ENCODE results near the gene RABGAP1L.

DNA sequence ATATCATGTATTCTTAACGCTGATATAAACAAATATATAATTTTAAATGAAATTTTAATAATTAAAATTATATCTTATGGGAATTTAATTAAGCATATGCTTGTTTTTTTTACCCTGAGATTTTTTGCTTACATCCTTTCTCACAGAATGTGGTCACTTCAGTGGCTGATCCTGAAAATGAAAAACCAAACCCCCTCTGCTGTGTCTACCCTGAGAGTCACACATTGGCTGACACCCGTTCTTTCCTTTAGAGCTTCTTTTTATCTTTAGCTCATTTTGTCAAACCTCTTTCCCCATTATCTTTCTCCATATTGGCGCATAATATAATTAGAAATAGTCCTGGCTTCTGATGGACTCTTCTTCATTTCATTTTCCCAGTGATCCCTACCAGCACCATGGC is 829.7 kb downstream of the RABGAP1L start:
- TF ChIP-seq, protein P1, sequence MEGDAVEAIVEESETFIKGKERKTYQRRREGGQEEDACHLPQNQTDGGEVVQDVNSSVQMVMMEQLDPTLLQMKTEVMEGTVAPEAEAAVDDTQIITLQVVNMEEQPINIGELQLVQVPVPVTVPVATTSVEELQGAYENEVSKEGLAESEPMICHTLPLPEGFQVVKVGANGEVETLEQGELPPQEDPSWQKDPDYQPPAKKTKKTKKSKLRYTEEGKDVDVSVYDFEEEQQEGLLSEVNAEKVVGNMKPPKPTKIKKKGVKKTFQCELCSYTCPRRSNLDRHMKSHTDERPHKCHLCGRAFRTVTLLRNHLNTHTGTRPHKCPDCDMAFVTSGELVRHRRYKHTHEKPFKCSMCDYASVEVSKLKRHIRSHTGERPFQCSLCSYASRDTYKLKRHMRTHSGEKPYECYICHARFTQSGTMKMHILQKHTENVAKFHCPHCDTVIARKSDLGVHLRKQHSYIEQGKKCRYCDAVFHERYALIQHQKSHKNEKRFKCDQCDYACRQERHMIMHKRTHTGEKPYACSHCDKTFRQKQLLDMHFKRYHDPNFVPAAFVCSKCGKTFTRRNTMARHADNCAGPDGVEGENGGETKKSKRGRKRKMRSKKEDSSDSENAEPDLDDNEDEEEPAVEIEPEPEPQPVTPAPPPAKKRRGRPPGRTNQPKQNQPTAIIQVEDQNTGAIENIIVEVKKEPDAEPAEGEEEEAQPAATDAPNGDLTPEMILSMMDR (IDR thresholded peaks at IDR 0.05 in 8 of 11, conservative IDR thresholded peaks at IDR 0.05 in 3 of 11): no peak
- TF ChIP-seq POLR2A (IDR thresholded peaks at IDR 0.05) (no peak), POLR2AphosphoS5 (IDR thresholded peaks at IDR 0.05) (no peak)

All from spleen (tissue), 7 donors.